Natural killer cell (primary cell): ENCODE results near the gene ZNF529. TPM values are rescaled to one million over a fixed set of nuclear protein-coding genes. Genes with fewer than 3 reads are reported as not detected.

ENCODE experiments used
- ATAC-seq, 3 donors: fragments of 150-1000 bp in 2 of 3; fragments of 200-7000 bp in 1 of 3; cut with Tn5 transposase; 1 replicate in 1 of 3; 2 replicates in 2 of 3; pipeline ENCODE4 v1.10.0; 2021; ENCODE audit warnings: mild to moderate bottlenecking in 2 of 3, moderate library complexity in 2 of 3
- DNase-seq, 2 donors: peaks; one replicate each; pipeline versions ENCODE4 v3.0.0 to v3.0.0-alpha.2; 2013 to 2021; ENCODE audit warnings: mixed read lengths in 1 of 2
- H3K27ac ChIP-seq: one replicate; pipeline ENCODE4 v1.5.1; 2013; ENCODE audit warnings: mild to moderate bottlenecking, low read length
- H3K27me3 ChIP-seq: one replicate; pipeline ENCODE4 v1.6.1; 2013; ENCODE audit warnings: low read length; ENCODE audit not compliant: control insufficient read depth, insufficient read depth
- H3K36me3 ChIP-seq: one replicate; pipeline ENCODE4 v1.6.1; 2013; ENCODE audit warnings: low read length; ENCODE audit not compliant: control insufficient read depth, insufficient read depth
- H3K4me1 ChIP-seq: one replicate; pipeline ENCODE4 v1.6.1; 2013; ENCODE audit warnings: low read length; ENCODE audit not compliant: control insufficient read depth, insufficient read depth
- H3K4me3 ChIP-seq: one replicate; pipeline ENCODE4 v1.5.1; 2013; ENCODE audit warnings: low read length
- H3K9me3 ChIP-seq: one replicate; pipeline ENCODE4 v1.6.1; 2013; ENCODE audit warnings: low read length; ENCODE audit not compliant: control insufficient read depth, insufficient read depth
- H3K27ac Mint-ChIP-seq, 2 donors: one replicate each; pipeline ENCODE4 v1.8.0; 2022; ENCODE audit warnings: mild to moderate bottlenecking in 2 of 2, mixed read lengths in 2 of 2, moderate library complexity in 1 of 2
- H3K27me3 Mint-ChIP-seq, 2 donors: one replicate each; pipeline ENCODE4 v1.8.0; 2022; ENCODE audit warnings: low read depth in 2 of 2, mixed read lengths in 2 of 2
- H3K36me3 Mint-ChIP-seq: one replicate; pipeline ENCODE4 v1.8.0; 2022; ENCODE audit warnings: mixed read lengths
- H3K4me1 Mint-ChIP-seq, 2 donors: one replicate each; pipeline ENCODE4 v1.8.0; 2022; ENCODE audit warnings: mixed read lengths in 2 of 2
- H3K4me3 Mint-ChIP-seq: one replicate; pipeline ENCODE4 v1.8.0; 2022; ENCODE audit warnings: mild to moderate bottlenecking, moderate library complexity, mixed read lengths
- H3K9me3 Mint-ChIP-seq, 2 donors: one replicate each; pipeline ENCODE4 v1.8.0; 2022; ENCODE audit warnings: mixed read lengths in 2 of 2
- WGBS: methylation state at CpG from one replicate; pipeline ENCODE4 v1.1.7; 2013; ENCODE audit warnings: missing lambda C conversion rate; ENCODE audit not compliant: insufficient coverage; 5-methylcytosine and 5-hydroxymethylcytosine counted together
- intact Hi-C: fragments of 100-400 bp; cut with micrococcal nuclease; formaldehyde crosslinking; loops from one replicate; pipeline ENCODE4 v1.14.2; 2022
- total RNA-seq, 4 donors: library from RNA; stranded (reverse); fragments of 120-200 nt in 1 of 4; gene quantifications; one replicate each; pipeline versions ENCODE4 v1.2.3 to v1.2.4, GENCODE V29; 2013 to 2022
- TF ChIP-seq, protein P1 (sequence below): fragments of 200-600 bp; IDR thresholded peaks from one replicate; pipeline ENCODE4 v1.8.0; 2022; ENCODE audit warnings: antibody characterized with exemption

ZNF529 gene
- total RNA-seq, 3 donors from 2014 or later (not counting 1 experiment from before 2014, with no cell fraction given), result 23.5 to 36.4 (median 29.2) TPM

DNA sequence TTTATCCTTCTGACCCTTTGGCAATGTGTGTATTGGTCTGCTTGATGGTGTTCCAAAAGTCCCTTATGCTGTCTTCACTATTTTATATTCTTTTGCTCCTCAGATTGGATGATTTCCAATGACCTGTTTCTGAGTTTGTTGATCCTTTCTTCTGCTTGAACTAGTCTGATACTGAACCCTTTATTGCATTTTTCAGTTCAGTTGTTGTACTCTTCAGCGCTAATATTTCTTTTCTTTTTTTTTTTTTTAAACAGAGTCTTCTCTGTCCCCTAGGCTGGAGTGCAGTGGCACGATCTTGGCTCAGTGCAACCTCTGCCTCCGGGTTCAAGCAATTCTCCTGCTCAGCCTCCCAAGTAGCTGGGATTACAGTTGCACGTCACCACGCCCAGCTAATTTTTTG is 71.1 kb downstream of the ZNF529 start:
- TF ChIP-seq, protein P1, sequence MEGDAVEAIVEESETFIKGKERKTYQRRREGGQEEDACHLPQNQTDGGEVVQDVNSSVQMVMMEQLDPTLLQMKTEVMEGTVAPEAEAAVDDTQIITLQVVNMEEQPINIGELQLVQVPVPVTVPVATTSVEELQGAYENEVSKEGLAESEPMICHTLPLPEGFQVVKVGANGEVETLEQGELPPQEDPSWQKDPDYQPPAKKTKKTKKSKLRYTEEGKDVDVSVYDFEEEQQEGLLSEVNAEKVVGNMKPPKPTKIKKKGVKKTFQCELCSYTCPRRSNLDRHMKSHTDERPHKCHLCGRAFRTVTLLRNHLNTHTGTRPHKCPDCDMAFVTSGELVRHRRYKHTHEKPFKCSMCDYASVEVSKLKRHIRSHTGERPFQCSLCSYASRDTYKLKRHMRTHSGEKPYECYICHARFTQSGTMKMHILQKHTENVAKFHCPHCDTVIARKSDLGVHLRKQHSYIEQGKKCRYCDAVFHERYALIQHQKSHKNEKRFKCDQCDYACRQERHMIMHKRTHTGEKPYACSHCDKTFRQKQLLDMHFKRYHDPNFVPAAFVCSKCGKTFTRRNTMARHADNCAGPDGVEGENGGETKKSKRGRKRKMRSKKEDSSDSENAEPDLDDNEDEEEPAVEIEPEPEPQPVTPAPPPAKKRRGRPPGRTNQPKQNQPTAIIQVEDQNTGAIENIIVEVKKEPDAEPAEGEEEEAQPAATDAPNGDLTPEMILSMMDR, result no peak
- H3K9me3 Mint-ChIP-seq, result peaks cover 9 to 11% of the 10 kb centered on the region in 2 donors
- H3K27me3 Mint-ChIP-seq, result no peaks in the 10 kb centered on the region
- no peak overlapping the region for H3K4me3 Mint-ChIP-seq
- no peak overlapping the region for H3K27ac ChIP-seq
- WGBS, result 84% methylated on average over 5 of the region's 5 CpGs
- ATAC-seq, result no peak
- peaks cover 61% of the 10 kb centered on the region for H3K9me3 ChIP-seq
- peaks cover 22% of the 10 kb centered on the region for H3K36me3 Mint-ChIP-seq
- no peaks in the 10 kb centered on the region for H3K27me3 ChIP-seq
- intact Hi-C loops, result no loop called here
- no peak overlapping the region for H3K27ac Mint-ChIP-seq
- no peak overlapping the region for H3K4me3 ChIP-seq
- DNase-seq, result no peak
- no peaks in the 10 kb centered on the region for H3K36me3 ChIP-seq
- H3K4me1 ChIP-seq, result no peaks in the 10 kb centered on the region
- H3K4me1 Mint-ChIP-seq, result no peaks in the 10 kb centered on the region

DNA sequence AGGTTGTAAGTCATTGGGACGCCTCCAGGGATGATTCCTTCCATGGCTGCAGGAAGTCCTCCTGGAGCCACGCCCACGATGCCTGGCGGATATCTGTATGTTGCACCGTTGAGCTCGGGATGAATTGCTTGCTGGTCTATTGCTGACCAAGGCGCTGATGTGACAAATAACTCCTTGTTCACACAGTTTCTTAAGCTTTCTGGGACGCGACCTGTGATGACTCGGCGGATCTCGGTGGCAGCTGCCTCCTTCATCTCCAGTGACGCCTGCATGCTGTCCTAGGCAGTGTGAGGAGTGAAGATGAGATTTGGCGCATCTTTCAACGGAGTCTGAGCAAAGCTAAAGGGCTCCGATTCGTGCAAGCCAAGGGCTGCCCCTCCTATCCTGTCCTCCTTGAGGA is 76.1 kb downstream of the ZNF529 start:
- Mint-ChIP-seq H3K4me3 (no peak overlapping the region), H3K27ac (no peak overlapping the region), H3K36me3 (peaks cover 6% of the 10 kb centered on the region), H3K4me1 (no peaks in the 10 kb centered on the region), H3K9me3 (peaks cover 4 to 6% of the 10 kb centered on the region in 2 donors), H3K27me3 (no peaks in the 10 kb centered on the region)
- Histone ChIP-seq H3K4me3 (no peak overlapping the region), H3K9me3 (peaks cover 30% of the 10 kb centered on the region), H3K36me3 (no peaks in the 10 kb centered on the region), H3K27ac (no peak overlapping the region), H3K27me3 (no peaks in the 10 kb centered on the region), H3K4me1 (no peaks in the 10 kb centered on the region)
- ATAC-seq, result no peak
- intact Hi-C loops, result no loop called here
- TF ChIP-seq, protein P1, result no peak
- 91% methylated on average over 17 of the region's 17 CpGs for WGBS
- DNase-seq, result no peak

Other genes starting within 250 kb of the ZNF529 start
- 1 to 10 TPM; 7.4 to 8.2 (median 7.8) TPM for gene ZFP14, start 194.1 kb downstream of the ZNF529 start, total RNA-seq
- 1 to 10 TPM; 2.3 to 4.1 (median 3.6) TPM for gene ZFP82, start 154.6 kb downstream of the ZNF529 start, total RNA-seq
- gene ZNF566, start 83.7 kb downstream of the ZNF529 start, total RNA-seq, result 10 to 100 TPM in 2 of 3 donors, 1 to 10 TPM in 1; 7.9 to 16.0 (median 12.4) TPM
- 1 to 10 TPM; 8.0 to 9.4 (median 8.4) TPM for gene ZNF260, start 45.0 kb downstream of the ZNF529 start, total RNA-seq
- gene ZNF382, start 32.0 kb upstream of the ZNF529 start, total RNA-seq, result 1 to 10 TPM; 3.2 to 8.1 (median 4.2) TPM
- gene ZNF461, start 93.5 kb upstream of the ZNF529 start, total RNA-seq, result 10 to 100 TPM; 10.3 to 22.3 (median 14.2) TPM
- gene ZNF567, start 114.3 kb upstream of the ZNF529 start, total RNA-seq, result 10 to 100 TPM in 2 of 3 donors, 1 to 10 TPM in 1; 5.6 to 11.8 (median 10.5) TPM
- gene ZNF850, start 199.5 kb upstream of the ZNF529 start, total RNA-seq, result 1 to 10 TPM; 1.7 to 4.3 (median 4.2) TPM